K562 (cell line): ENCODE results near the gene PLEKHS1. TPM values are rescaled to one million over a fixed set of nuclear protein-coding genes. Genes with fewer than 3 reads are reported as not detected.

Source experiments
- ATAC-seq: fragments of 200-7000 bp; cut with Tn5 transposase; 3 replicates; pipeline ENCODE4 v1.9.1; 2020; ENCODE audit warnings: moderate library complexity
- BruUV-seq: library from RNA; stranded (reverse); fragments of 400-500 nt; replicated peaks from 2 replicates; lab custom pipeline; 2021; lab: Mats Ljungman, UMichigan
- CTCF ChIA-PET: fragments of 300-600 bp; formaldehyde crosslinking; extraction: SDS; loops from one replicate; lab custom pipeline; 2021; ENCODE audit warnings: low intra/inter-chr PET ratio; lab: Yijun Ruan, JAX
- POLR2A ChIA-PET: fragments of 300-600, 350-650 bp; sonication (Branson Sonifier 250); formaldehyde crosslinking; extraction: SDS; loops from one replicate; lab custom pipeline; 2021; ENCODE audit warnings: antibody characterized with exemption, inconsistent platforms; lab: Yijun Ruan, JAX
- DNase-seq, 4 experiments: peaks; one replicate each; pipeline versions ENCODE4 v3.0.0 to v3.0.0-alpha.2; 2011 to 2018; ENCODE audit warnings: low spot score in 3 of 4, mixed read lengths in 3 of 4; ENCODE audit errors: extremely low read depth in 1 of 4
- FAIRE-seq: peaks from 2 replicates; lab custom pipeline; 2011; peaks lifted over from hg19 to GRCh38; lab: Jason Lieb, UNC
- H2AFZ ChIP-seq: 2 replicates; pipeline ENCODE4 v1.6.0; 2011; ENCODE audit warnings: low read depth, low read length, control low read depth, inconsistent platforms
- H3K27ac ChIP-seq: fragments of 200-600 bp; 3 replicates; pipeline ENCODE4 v1.8.0; 2011; ENCODE audit warnings: low read depth, mild to moderate bottlenecking, control low read depth, inconsistent platforms, low read length, moderate library complexity, mixed read lengths; ENCODE audit errors: extremely low read depth
- H3K27me3 ChIP-seq, 2 experiments: fragments of 300-600 bp in 1 of 2; 2 replicates in 1 of 2; 3 replicates in 1 of 2; pipeline versions ENCODE4 v1.6.0 to v1.8.0; 2011; ENCODE audit warnings: inconsistent platforms in 2 of 2, low read length in 2 of 2, mild to moderate bottlenecking in 1 of 2, mixed read lengths in 1 of 2, moderate library complexity in 1 of 2; ENCODE audit not compliant: control insufficient read depth in 2 of 2, insufficient read depth in 2 of 2
- H3K36me3 ChIP-seq: fragments of 300-600 bp; 3 replicates; pipeline ENCODE4 v1.8.0; 2011; ENCODE audit warnings: mild to moderate bottlenecking, low read length, inconsistent platforms; ENCODE audit not compliant: control insufficient read depth, insufficient read depth
- H3K4me1 ChIP-seq, 2 experiments: fragments of 200-600 bp in 1 of 2; replicated peaks in 1 of 2; 2 replicates in 1 of 2; 3 replicates in 1 of 2; pipeline versions ENCODE4 v1.5.1 to v1.8.0; 2011; ENCODE audit warnings: inconsistent platforms in 2 of 2, low read length in 2 of 2, mild to moderate bottlenecking in 1 of 2, mixed read lengths in 1 of 2, moderate library complexity in 1 of 2; ENCODE audit not compliant: control insufficient read depth in 2 of 2, insufficient read depth in 2 of 2
- H3K4me2 ChIP-seq: 2 replicates; pipeline ENCODE4 v1.6.1; 2011; ENCODE audit warnings: low read length, control low read depth, inconsistent platforms, mixed read lengths; ENCODE audit not compliant: insufficient read depth
- H3K4me3 ChIP-seq: fragments of 200-600 bp; sonication (generic), shearing (Covaris generic); 2 replicates; pipeline ENCODE4 v1.5.1; 2016; ENCODE audit warnings: control low read depth, inconsistent platforms
- H3K79me2 ChIP-seq: fragments of 200-600 bp; 3 replicates; pipeline ENCODE4 v1.8.0; 2011; ENCODE audit warnings: low read length, inconsistent platforms; ENCODE audit not compliant: control insufficient read depth, insufficient read depth
- H3K9ac ChIP-seq, 2 experiments: 2 replicates each; pipeline versions ENCODE4 v1.6.0 to v1.6.1; 2011; ENCODE audit warnings: low read depth in 2 of 2, low read length in 2 of 2, control low read depth in 1 of 2, inconsistent platforms in 1 of 2, mild to moderate bottlenecking in 1 of 2, mixed read lengths in 1 of 2; ENCODE audit not compliant: insufficient read depth in 1 of 2
- H3K9me1 ChIP-seq: one replicate; pipeline ENCODE4 v1.6.0; 2011; ENCODE audit warnings: inconsistent platforms, mild to moderate bottlenecking, low read length, moderate library complexity; ENCODE audit not compliant: control insufficient read depth, insufficient read depth
- H3K9me3 ChIP-seq: replicated peaks from 2 replicates; pipeline ENCODE4 v1.5.1; 2011; ENCODE audit warnings: low read depth, low read length, inconsistent platforms; ENCODE audit not compliant: control insufficient read depth, insufficient read depth
- H4K20me1 ChIP-seq: replicated peaks from 2 replicates; pipeline ENCODE4 v1.6.1; 2011; ENCODE audit warnings: low read length, inconsistent platforms, mixed read lengths; ENCODE audit not compliant: control insufficient read depth, insufficient read depth
- BDP1 ChIP-seq: IDR thresholded peaks from 3 replicates; pipeline ENCODE4 v1.6.1; 2011; ENCODE audit not compliant: insufficient read length, insufficient read depth
- BRCA1 ChIP-seq, 2 experiments: fragments of 450-650 bp in 1 of 2; sonication (generic) in 1 of 2; formaldehyde crosslinking in 1 of 2; IDR thresholded peaks; 2 replicates each; pipeline versions ENCODE4 v1.5.0 to v1.6.1; 2017 to 2020; ENCODE audit warnings: mild to moderate bottlenecking in 1 of 2, missing genetic modification reagents in 1 of 2
- MIER1 ChIP-seq: fragments of 450-650 bp; IDR thresholded peaks from 2 replicates; pipeline ENCODE4 v1.6.1; 2016; ENCODE audit warnings: antibody characterized with exemption, mild to moderate bottlenecking, low read depth
- NFE2 ChIP-seq: IDR thresholded peaks from 2 replicates; pipeline ENCODE4 v1.6.1; 2014; ENCODE audit warnings: antibody characterized with exemption, low read depth
- PPARD ChIP-seq: fragments of 250-450 bp; sonication (Bioruptor Pico); IDR thresholded peaks from 2 replicates; pipeline ENCODE4 v1.8.0; 2022; ENCODE audit warnings: inconsistent platforms, mild to moderate bottlenecking, moderate library complexity
- SAFB2 ChIP-seq: fragments of 200-400 bp; formaldehyde crosslinking; IDR thresholded peaks from 2 replicates; pipeline ENCODE4 v1.6.1; 2018; ENCODE audit warnings: borderline replicate concordance, low read length, low read depth, moderate library complexity; ENCODE audit not compliant: severe bottlenecking
- STAT5B ChIP-seq: fragments of 250-450 bp; sonication (Bioruptor Pico); IDR thresholded peaks from 2 replicates; pipeline ENCODE4 v1.8.0; 2021; ENCODE audit warnings: mild to moderate bottlenecking, inconsistent platforms
- ZKSCAN1 ChIP-seq: fragments of 150-350 bp; IDR thresholded peaks from 2 replicates; pipeline ENCODE4 v1.6.1; 2016; ENCODE audit warnings: low read depth, low read length
- ZNF24 ChIP-seq: fragments of 450-650 bp; IDR thresholded peaks from 2 replicates; pipeline ENCODE4 v1.6.1; 2016
- ZNF551 ChIP-seq: fragments of 250-450 bp; sonication (Bioruptor Pico); IDR thresholded peaks from 2 replicates; pipeline ENCODE4 v1.5.0; 2021; ENCODE audit warnings: mild to moderate bottlenecking, moderate library complexity
- ZNF592 ChIP-seq: fragments of 450-650 bp; IDR thresholded peaks from 2 replicates; pipeline ENCODE4 v1.6.1; 2017; ENCODE audit warnings: antibody characterized with exemption, mild to moderate bottlenecking
- WGBS: fragments of 100-300 bp; shearing (Covaris generic); methylation state at CpG from one replicate; pipeline ENCODE4 v1.1.6; 2016; ENCODE audit warnings: low coverage, mixed read lengths; ENCODE audit not compliant: insufficient coverage; ENCODE audit errors: missing lambda C conversion rate; 5-methylcytosine and 5-hydroxymethylcytosine counted together
- in situ Hi-C: fragments of 300-500 bp; cut with MboI; formaldehyde crosslinking; loops from 4 replicates; pipeline ENCODE4 v1.15.0; 2018; ENCODE audit warnings: inconsistent platforms, mixed read lengths
- intact Hi-C: fragments of 100-400 bp; cut with micrococcal nuclease; formaldehyde crosslinking; loops from 2 replicates; pipeline ENCODE4 v1.14.2; 2022
- polyA plus RNA-seq, 8 experiments: library from polyadenylated mRNA; depleted of rRNA in 4 of 8; stranded (reverse) in 5 of 8; unstranded in 3 of 8; fragments of >200 nt; fragmentation: Nextera tagmentation in 2 of 8; fragmentation: Illumina TruSeq in 1 of 8; extraction: Ambion mirVana in 2 of 8; extraction: Trizol in 1 of 8; gene quantifications; 2 replicates each; pipeline versions ENCODE4 v1.2.1 to v1.2.3, GENCODE V29; 2011 to 2014; ENCODE audit warnings: inconsistent platforms in 1 of 8, missing spikeins in 1 of 8
- total RNA-seq, 7 experiments: library from RNA; depleted of rRNA in 6 of 7; stranded (reverse); fragments of >200 nt in 6 of 7; fragmentation: Illumina TruSeq in 2 of 7; extraction: Trizol in 2 of 7; gene quantifications; 2 replicates each; pipeline versions ENCODE4 v1.2.1 to v1.2.3, GENCODE V29; 2011 to 2021; ENCODE audit warnings: low replicate concordance in 1 of 7
- TF ChIP-seq, protein P1 (sequence below): sonication (generic); formaldehyde crosslinking; IDR thresholded peaks from 2 replicates; pipeline ENCODE4 v1.8.1; 2022; ENCODE audit warnings: missing genetic modification reagents

Gene PLEKHS1
- total and polyA plus RNA-seq, 9 of the 15 experiments (the other 6 are each of a cell fraction or from before 2014, with no cell fraction given): not detected

DNA sequence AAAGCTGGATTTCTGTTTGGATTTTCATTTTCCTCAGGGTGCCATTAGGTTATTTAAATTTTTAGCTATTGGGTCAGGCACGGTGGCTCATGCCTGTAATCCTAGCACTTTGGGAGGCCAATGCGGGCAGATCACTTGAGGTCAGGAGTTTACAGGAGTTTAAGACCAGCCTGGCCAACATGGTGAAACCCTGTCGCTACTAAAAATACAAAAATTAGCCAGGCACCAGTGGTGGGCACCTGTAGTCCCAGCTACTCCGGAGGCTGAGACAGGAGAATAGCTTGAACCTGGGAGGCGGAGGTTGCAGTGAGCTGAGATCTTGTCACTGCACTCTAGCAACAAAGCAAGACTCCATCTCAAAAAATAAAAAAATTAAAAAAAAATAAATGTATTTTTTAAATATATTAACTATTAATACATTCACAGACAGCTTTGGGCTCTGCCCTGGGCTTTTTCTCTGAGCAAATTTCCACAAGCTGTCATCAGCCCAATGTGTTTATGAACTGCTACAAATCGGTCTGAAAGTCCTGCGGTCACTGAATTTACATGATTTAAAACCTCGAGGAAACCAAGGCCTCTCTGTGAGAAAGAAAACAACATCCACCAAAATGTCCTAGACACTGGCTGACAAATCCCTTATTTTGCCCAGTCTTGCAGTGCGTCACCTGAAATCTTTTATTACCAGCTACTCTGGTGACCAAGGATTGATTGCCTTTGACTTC lies 19.2 kb upstream of the PLEKHS1 start:
- Histone ChIP-seq H3K27ac (no peak overlapping the region), H4K20me1 (no peaks in the 10 kb centered on the region), H3K9ac (no peak overlapping the region), H3K4me2 (no peak overlapping the region), H3K27me3 (no peaks in the 10 kb centered on the region), H3K9me1 (no peaks in the 10 kb centered on the region), H3K9me3 (no peaks in the 10 kb centered on the region), H2AFZ (no peak overlapping the region), H3K4me3 (no peak overlapping the region), H3K36me3 (no peaks in the 10 kb centered on the region), H3K4me1 (no peaks in the 10 kb centered on the region), H3K79me2 (no peaks in the 10 kb centered on the region)
- no TSS peak for BruUV-seq
- POLR2A ChIA-PET: no interaction called here
- WGBS: 31% methylated on average over 5 of the region's 9 CpGs
- DNase-seq (no peak), FAIRE-seq (no peak), ATAC-seq (no peak)
- intact Hi-C loops (no loop called here), in situ Hi-C loops (no loop called here)
- CTCF ChIA-PET: no interaction called here
- no peak for TF ChIP-seq BRCA1 (IDR thresholded peaks at IDR 0.05)
- no peak for TF ChIP-seq BRCA1 (CRISPR knock-in tag; IDR thresholded peaks at IDR 0.05)
- no peak for TF ChIP-seq NFE2
- no peak for TF ChIP-seq ZNF24
- TF ChIP-seq STAT5B: no peak
- TF ChIP-seq PPARD (CRISPR knock-in tag): no peak
- no peak for TF ChIP-seq ZKSCAN1
- TF ChIP-seq, protein P1, sequence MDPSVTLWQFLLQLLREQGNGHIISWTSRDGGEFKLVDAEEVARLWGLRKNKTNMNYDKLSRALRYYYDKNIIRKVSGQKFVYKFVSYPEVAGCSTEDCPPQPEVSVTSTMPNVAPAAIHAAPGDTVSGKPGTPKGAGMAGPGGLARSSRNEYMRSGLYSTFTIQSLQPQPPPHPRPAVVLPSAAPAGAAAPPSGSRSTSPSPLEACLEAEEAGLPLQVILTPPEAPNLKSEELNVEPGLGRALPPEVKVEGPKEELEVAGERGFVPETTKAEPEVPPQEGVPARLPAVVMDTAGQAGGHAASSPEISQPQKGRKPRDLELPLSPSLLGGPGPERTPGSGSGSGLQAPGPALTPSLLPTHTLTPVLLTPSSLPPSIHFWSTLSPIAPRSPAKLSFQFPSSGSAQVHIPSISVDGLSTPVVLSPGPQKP (CRISPR knock-in tag): no peak
- TF ChIP-seq ZNF551 (CRISPR knock-in tag): no peak
- no peak for TF ChIP-seq ZNF592
- TF ChIP-seq SAFB2: no peak
- no peak for TF ChIP-seq BDP1
- TF ChIP-seq MIER1: no peak
